GM08714 (cell line): ENCODE data around the gene DNMT3A.

ENCODE experiments used
- H3K4me3 ChIP-seq: fragments of 200-500 bp; sonication (Bioruptor generic); 2 replicates; pipeline ENCODE4 v1.5.1; 2014; ENCODE audit warnings: mild to moderate bottlenecking, low read length, inconsistent platforms
- ZNF274 ChIP-seq: IDR thresholded peaks from 2 replicates; pipeline ENCODE4 v1.6.1; 2012; ENCODE audit warnings: mild to moderate bottlenecking, low read depth, low read length

Gene DNMT3A

DNA sequence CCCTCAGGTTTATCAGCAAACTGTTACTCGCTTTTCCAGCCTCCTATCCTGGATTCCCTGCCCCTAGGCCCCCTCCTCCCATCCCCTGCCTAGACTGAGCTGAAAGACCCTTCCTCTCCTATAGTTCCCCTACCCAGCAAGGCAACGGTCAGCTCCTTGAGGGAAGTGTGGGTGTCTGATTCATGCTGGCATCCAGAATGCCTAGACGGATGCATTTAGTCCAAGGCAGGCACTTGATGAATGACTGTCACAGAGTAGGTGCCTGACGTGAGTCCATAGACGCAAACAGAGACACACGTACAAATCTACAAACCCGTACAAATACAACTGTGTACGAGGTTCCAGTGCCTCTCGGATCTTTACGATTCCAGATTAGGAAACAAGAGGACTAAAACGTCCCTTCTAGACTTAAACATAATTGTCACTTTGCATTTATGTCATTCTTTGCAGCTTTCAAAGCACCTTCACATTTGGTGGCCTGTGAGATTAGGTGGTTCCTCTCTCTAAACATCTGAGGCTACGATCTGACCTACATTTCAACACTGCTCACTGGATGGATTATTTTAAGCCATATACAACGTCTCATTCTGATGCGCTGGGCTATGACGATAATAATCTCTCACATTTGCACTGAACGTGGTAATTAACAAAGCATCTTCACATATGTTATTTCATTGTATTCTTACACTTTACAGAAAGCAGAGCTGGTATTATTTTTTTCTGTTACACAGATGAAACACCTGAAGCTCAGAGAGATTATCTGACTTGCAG lies 36.7 kb downstream of the DNMT3A start:
- TF ChIP-seq ZNF274, result no peak
- no peak overlapping the region for H3K4me3 ChIP-seq

DNA sequence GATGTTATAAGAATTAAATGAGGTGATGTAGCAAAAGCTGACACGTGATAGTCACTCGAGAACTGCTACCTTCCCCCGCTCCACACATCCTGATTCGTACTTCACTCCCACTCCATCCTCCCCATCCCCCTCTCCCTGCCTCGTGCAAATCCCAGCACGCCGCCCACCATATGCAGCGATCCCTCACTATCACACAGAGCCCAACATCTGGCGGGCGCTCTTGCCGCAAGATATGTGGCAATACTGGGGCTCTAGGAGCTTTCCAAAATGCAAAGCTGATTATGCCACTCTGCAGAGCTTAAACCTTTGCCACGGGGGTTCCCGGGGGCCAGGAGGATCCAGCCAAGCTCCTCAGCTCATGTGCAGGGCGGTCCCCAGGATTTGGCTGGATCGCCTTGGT lies 37.4 kb downstream of the DNMT3A start:
- H3K4me3 ChIP-seq, result no peak overlapping the region
- no peak for TF ChIP-seq ZNF274

DNA sequence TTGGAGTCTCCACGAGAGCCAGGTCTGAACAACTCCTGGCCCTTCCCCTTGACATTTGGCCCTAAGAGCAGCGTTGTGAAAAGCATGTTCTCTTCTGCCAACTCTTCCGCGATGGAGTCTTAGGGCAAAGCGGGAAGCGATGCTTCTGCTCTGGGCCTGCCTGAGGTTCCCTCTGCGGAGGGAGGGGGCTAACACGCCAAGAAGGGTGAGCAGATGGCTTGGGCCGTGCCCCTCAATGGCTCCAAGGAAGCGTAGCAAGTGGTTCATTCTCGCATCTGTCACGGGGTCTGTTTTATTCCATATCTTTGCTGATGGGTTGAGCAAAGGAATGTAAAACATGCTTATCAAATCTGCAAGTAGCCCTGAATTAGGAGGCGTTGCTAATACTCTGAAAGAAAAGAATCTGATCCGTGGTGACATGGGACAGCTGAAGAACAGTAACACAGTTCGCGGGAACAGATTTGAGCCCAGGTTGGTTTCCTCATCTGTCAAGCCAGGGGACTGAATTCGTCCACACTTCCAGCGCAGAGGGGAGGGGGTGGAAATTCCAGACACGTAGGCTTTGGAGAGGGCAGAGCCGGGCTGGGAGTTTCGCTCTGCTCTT lies 38.0 kb downstream of the DNMT3A start:
- no peak overlapping the region for H3K4me3 ChIP-seq
- no peak for TF ChIP-seq ZNF274

DNA sequence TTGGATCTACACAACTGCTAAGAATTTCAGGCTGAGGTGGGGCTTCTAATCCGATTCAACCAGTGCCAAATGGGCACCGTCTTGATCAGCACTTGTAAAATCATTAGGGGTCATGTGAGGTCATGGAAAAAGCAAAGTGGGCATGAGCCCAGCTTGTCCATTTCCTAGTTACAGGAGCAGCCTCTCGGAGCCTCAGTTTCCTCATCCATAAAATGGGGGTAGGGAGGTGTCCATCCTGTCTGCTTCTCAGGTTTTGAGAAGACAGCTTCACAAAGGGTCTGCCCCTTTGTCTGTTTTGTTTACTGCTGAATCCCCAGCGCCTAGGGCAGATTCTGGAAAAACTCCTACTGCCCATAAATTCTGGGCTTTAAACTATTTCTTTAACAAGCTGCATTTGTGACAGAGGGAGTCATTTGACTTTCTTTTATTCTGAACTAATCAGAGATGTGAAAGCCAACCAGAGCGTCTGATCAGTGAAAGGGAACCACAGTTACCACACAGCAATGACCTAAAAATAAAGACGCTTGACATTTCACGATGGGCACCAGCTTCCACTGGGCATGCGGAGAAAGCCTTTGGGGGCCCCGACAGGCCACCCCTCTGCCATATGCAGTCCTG lies 38.9 kb downstream of the DNMT3A start:
- H3K4me3 ChIP-seq, result no peak overlapping the region; the same call in 1 of the 2 replicates
- no peak for TF ChIP-seq ZNF274

DNA sequence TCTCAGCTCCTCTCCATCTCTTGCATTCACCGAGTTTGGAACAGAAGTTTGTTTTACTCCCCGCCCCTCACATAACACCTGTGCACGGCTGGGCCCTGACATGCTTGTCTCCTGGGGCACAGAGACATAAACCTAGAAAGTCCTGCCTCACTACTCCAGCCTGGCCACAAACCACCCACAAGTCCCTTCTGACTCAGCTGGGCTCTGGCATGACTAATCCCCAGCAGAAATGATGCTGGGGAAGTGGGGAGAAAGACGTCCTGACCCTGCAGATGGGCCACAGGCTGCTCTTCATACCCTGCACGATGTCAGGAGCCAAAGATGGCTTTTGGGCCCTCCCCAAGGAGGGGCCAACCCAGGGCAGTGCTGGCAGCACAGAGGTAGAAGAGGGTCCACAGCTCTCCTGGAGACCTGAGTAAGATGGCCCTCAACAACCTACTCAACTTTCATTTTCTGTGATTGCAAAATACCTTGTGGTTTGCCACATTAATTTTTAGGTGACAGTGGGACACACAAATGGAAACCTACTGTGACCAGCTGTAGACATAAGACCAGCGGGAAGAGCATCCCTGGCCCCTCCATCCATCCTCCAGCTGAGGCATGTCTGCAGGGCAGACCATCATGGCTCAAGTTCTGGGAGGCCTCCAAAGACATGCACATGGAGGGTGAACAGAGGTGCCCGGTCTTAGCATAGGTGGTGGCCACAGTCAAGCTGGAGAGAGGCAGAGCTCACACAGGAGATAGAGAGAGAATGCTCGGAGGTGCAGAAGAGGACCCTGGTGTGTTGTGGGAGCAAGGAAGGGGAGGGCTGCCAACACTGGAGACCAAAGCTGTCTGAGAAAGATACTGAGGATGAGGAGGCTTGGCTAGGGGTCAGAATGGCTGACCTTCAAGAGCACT lies 40.0 kb downstream of the DNMT3A start:
- H3K4me3 ChIP-seq, result no peak overlapping the region
- no peak for TF ChIP-seq ZNF274

DNA sequence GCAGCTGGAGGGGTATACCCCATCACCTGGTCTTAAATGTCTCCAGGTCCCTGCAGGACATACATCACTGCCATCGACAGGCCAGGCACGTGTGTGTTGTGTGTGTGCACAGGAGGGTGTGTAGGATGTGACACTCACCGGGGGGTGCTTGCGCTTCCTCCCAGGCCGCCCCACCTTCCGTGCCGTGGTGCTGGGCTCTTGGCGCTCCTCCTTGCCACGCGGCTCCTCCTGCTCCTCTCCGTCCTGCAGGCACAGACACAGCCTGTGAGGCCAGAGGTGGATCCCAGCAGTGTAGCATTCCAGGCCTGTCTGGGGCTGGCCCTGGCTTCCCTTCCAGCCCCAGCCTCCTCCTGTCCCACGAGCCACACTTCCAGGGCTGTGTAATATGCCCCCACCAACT lies 41.7 kb downstream of the DNMT3A start:
- no peak for TF ChIP-seq ZNF274
- H3K4me3 ChIP-seq, result no peak overlapping the region

DNA sequence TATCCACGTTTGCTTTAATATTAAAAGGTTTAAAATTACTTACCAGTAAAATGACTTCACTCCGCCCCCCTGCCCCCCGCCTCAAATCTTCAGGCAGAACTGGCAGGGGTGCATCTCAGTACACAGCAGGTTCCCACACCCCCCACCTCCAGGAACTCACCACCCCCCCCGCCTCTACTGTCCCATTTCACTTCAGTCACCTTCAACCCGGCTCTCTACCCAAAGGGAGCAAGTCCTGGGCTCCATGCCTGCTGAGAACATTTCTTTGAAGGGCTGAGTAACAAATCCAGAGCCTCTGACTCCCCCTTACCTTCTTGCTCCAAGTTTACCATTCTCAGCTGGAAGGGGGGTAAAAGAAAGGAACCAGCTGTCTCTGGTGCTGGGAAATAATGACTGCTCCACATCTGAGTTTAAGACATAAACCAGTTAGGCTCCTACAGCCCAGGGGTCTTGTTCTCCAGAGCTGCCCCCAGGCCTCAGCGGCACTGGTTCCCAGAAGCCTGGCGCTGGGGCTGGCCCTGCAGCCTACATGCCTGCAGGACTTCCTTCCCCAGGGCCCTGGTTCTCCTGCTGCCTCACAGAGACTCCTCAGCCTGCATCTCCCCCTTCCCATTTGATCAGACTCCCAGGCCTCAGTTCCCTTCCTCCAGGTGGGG lies 42.8 kb downstream of the DNMT3A start:
- no peak for TF ChIP-seq ZNF274
- no peak overlapping the region for H3K4me3 ChIP-seq

DNA sequence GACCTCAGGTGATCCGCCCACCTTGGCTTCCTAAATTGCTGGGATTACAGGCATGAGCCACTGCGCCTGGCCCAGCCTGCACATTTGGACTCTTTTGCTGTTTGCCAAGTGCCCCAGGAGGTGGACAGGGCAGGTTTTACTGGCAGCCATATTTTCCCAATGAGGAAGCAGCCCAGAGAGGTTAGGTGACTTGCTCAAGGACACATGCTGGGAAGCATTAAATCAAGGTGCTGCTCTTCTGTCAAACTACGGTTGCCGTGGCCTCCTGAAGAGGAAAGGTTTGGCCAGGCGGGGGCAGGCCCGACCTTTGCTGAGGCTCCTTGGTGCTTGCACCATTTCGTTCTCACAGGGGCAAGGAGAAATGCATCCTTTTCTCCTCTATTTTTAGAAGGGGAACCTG lies 44.0 kb downstream of the DNMT3A start:
- TF ChIP-seq ZNF274, result no peak
- H3K4me3 ChIP-seq, result no peak overlapping the region

DNA sequence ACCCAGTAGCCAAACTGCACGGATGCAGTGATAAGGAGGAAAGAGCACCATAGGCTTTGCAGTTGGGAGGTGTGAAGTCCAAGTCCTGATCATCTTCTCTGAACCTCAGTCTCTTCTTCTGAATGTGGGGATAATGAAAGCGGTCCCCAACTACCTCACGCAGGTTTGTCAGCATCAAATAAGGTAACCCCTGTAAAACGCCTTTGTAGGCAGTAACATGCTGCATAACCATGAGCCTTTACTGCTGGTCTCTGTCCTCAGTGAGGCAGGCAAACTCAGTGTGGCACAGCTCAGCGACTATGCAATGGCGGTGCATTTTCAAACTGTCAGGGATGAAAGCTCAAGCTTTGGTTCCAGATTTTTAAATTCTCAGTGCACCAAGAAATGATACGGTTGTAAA lies 46.1 kb downstream of the DNMT3A start:
- peak overlapping the region; percentile 30; the same call in 1 of the 2 replicates for H3K4me3 ChIP-seq
- no peak for TF ChIP-seq ZNF274

DNA sequence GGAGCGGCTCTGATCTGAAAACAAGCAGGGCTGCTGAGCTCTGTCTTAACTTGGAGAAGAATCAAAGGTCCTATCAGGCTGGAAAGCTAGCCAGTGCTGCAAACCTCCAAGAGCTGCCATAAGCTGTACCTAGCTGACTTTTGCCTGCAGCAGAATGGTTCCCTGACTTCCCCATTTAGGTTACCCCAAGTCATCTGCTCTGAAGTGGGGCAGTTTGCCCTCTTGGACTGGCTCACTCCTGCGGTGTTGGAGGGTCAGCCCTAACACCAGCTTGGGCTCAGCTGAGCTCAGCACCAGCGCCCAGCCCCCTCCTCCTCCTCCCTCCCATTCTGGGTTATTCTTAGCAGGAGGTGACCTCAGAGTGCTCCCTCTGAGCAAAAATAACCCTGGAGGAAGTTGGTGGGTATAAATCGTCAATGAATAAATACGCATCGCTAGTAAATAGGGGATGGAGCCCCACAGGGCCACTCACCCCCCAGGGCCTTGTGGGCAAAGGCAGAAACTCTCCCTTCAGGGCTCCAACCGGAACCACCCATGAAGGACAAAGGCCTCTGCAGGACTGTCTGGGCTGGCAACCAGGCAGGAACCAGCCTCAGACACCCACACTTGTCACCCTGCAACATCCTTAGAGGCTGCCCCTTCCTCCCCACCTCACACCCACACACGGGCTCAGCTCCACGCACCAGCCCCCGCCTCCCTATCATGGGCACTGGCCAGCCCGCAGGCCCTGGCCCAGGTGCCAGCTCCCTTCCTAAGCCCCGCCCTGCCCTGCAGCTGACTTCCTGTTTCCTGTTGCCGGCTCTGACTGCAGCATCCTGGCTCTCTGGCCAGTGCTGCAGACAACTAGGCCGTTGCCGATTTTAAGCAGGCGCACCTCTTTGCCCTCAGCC lies 46.9 kb downstream of the DNMT3A start:
- peak overlapping the region; percentile 30; the same call in 1 of the 2 replicates for H3K4me3 ChIP-seq
- TF ChIP-seq ZNF274, result no peak

DNA sequence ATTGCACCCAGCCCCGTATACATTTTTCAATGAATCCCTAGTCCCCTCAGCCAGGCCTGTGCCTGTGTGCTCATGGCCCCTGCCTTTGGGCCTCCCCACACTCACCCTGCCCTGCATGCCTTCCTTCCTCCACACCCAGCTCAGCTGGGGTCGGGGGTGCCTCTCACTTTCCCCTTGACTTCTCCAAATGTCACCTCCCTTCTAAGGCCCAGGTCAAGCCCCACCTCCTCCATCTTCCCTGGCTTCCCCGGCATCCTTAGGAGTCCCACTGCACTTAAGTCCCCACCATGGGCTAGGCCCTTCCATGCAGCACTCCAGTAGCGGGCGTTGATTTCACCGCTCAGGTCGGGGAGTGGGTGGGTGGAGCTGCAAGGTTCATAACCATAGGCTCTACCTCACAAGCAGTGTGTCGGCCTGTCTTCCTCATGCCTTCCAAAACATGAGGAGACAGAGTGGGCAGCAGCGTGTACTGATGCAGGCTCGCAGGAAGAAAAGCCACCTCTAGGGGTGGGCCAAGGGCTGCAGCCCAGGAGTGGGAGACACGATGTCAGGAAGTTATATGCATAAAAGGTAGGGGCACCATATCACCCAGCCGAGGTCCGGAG lies 47.7 kb downstream of the DNMT3A start:
- TF ChIP-seq ZNF274, result no peak
- H3K4me3 ChIP-seq, result no peak overlapping the region; the same call in 1 of the 2 replicates

DNA sequence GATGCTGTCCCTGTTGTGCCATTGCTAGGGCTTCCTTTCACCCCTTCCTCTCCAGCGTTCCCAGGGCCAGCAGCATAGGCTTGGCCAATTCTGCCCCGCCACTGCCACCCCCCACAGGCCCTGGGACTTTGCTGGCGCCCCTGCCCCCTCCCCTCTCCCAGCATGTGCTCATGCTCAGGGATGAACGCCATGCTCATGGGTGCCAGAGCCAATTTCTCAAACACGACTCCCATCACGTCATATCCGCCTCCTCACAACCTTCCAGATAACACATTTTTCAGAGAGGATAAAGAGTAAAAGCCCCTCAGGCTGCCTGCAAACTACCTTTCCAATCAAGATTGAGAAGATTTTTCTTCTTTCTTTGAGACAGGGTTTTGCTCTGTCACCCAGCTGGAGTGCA lies 48.6 kb downstream of the DNMT3A start:
- no peak overlapping the region for H3K4me3 ChIP-seq
- TF ChIP-seq ZNF274, result no peak
